T47D (cell line): ENCODE results near the gene GRK1.
"Not testable (repeated sequence)": the region's sequence is repeated elsewhere in the genome, so short reads cannot be mapped to it uniquely, and the experiment has no call there.

Experiments
- DNase-seq, 2 experiments: peaks; one replicate each; pipeline versions ENCODE4 v3.0.0 to v3.0.0-alpha.2; 2011 to 2012; ENCODE audit warnings: low read depth in 1 of 2, low spot score in 1 of 2
- JUND ChIP-seq: IDR thresholded peaks from 2 replicates; pipeline ENCODE4 v1.6.1; 2012; ENCODE audit warnings: low read depth
- in situ Hi-C: cut with HindIII; loops from 2 replicates; pipeline ENCODE4 v1.10.0; 2016; ENCODE audit warnings: low sequenced_read_pairs, low pct_unique_long_range_greater_than_20kb

Gene GRK1

GRCh38 chr13:113749967-113750366 lies 82.9 kb downstream of the GRK1 start:
- in situ Hi-C loops: no loop called here
- DNase-seq: no peak
- TF ChIP-seq JUND: no peak

- DNase-seq: no peak
- no peak for TF ChIP-seq JUND
- in situ Hi-C loops: no loop called here
Observed at GRCh38 chr13:113750554-113751399, 83.8 kb downstream of the GRK1 start.

- no peak for TF ChIP-seq JUND
- DNase-seq: no peak
- in situ Hi-C loops: no loop called here
Observed at GRCh38 chr13:113751491-113751890, 84.5 kb downstream of the GRK1 start.

DNA sequence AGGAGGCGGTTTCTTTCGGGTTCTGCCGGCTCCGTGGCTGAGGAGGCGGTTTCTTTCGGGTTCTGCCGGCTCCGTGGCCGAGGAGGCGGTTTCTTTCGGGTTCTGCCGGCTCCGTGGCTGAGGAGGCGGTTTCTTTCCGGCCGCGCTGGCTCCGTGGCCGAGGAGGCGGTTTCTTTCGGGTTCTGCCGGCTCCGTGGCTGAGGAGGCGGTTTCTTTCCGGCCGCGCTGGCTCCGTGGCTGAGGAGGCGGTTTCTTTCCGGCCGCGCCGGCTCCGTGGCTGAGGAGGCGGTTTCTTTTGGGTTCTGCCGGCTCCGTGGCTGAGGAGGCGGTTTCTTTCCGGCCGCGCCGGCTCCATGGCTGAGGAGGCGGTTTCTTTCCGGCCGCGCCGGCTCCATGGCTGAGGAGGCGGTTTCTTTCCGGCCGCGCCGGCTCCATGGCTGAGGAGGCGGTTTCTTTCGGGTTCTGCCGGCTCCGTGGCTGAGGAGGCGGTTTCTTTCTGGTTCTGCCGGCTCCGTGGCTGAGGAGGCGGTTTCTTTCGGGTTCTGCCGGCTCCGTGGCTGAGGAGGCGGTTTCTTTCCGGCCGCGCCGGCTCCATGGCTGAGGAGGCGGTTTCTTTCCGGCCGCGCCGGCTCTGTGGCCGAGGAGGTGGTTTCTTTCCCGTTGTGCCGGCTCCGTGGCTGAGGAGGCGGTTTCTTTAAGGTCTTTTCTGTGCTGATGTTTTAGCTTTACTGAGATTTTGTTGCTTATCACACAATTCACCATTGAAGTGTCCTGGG lies 85.4 kb downstream of the GRK1 start:
- DNase-seq, in situ Hi-C loops: not testable (repeated sequence)

DNA sequence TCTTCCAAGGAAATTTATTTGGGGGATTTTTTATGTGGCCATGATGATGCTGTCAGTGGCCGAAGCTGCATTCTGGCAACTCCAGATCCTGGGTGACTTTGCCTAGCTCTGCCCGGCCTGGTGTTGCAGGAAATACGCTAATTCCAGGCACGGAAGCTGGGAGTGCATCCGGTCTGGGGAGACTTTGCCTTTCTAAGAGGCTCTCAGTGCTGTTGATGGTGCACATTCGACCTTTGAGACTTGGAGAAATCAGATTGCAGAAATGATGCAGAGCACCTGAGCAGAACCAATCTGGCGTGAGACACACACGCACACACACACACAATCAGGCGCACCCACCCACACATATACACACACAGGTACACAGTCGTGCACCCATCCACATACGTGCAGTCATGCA lies 86.2 kb downstream of the GRK1 start:
- DNase-seq: no peak
- in situ Hi-C loops: no loop called here
- TF ChIP-seq JUND: no peak

DNA sequence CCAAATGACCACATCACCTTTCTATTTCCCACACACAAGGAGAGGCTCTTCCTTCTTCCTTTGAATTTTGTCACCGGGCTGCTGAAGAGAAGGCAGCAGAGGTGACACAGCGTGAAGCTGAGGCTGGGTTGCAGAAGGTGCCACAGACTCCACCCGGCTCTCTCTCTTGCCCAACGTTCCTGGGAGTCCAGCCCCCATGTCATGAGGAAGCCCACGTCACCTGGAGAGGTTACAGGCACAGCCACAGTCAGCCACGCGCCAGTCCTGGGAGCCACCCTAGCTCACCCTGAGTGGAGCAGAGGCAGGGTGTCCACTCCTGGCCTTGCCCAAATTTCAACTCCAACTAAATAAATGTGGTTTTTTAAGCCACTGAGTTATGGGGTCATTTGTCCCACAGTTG lies 87.2 kb downstream of the GRK1 start:
- no peak for DNase-seq
- TF ChIP-seq JUND: no peak
- in situ Hi-C loops: no loop called here

DNA sequence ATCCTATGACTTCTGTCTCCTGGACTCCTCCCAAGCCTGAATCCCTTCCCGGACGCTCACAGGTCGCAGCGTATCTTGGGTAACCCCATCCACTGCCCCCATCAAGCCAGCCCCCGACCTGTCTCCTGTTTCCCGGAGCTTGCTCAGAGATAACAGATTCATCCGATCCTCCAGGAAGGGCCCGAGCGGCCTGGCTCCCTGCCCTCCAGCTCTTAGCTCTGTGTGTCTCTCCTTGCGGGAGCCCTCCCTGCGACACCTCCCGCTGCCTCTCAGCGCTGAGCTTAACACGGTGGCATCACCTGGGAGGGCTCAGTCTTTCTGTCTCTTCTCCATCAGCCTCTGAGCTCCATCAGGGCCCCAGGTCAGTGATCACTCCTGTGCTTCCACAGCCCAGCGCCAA lies 87.7 kb downstream of the GRK1 start:
- no peak for TF ChIP-seq JUND
- in situ Hi-C loops: no loop called here

GRCh38 chr13:113756441-113757097 lies 89.5 kb downstream of the GRK1 start:
- no peak for TF ChIP-seq JUND
- in situ Hi-C loops: no loop called here
- DNase-seq: no peak

More for the DNA sequence above, 87.7 kb downstream of the GRK1 start:
- no peak for DNase-seq

GRCh38 chr13:113758651-113759524 lies 91.9 kb downstream of the GRK1 start, which contains the start of gene TMEM255B:
TSS of gene TMEM255B (plus strand) at chr13:113759226. CDS start at chr13:113759270, 44 bp downstream.
- TF ChIP-seq JUND: no peak
- in situ Hi-C loops: no loop called here
- peak; percentile 73 to 96 for DNase-seq

DNA sequence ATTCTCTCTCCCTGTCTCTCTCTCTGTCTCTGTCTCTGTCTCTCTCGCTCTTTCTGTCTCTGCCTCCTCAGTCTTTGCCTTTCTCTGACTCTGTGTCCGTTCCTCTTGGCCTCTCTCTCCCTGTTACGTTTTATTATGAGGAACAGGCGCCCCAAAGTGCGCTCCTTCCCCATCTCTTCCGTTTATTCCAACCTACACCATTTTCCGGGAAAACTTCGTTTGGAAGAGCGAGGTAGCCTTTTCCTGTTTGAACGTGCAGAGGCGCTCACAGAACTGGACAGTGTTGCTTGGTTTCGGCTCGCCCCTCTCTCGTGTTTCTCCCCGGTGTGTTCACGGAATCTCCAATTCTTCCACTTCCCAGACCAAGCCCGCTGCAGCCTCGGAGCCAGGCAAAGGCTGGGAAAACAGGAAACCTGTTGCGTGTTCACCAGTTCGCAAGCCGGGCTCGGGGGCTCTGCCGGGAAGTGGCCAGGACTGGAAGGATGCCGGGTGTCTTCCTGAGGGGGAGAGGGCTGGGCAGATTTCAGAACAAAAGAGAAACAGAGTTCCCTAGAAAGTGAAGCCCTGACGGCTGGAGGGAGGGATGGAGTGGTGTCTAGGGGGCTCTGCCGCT lies 92.6 kb downstream of the GRK1 start:
- TF ChIP-seq JUND: no peak
- DNase-seq: peak; percentile 9 to 39
- in situ Hi-C loops: no loop called here

DNA sequence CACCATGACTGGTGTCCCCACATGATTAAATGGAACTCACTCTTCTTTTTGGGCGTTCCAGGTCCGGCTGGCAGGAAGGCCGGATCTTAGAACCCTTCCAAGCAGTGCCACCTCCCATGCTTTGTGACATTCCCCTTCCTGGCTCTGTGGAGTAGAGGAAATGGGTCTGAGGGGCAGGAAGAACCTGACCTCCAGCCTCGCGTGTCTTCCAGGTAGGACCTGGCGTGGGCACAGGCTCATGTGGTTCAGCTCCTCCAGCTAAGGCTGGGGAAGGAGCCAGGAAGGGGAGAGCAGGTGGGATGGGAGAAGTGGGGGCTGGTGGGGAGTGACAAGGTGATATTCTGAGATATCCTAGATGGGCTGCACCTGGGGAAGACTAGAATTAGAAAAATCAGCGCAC lies 94.1 kb downstream of the GRK1 start:
- in situ Hi-C loops: no loop called here
- TF ChIP-seq JUND: no peak
- DNase-seq: no peak

GRCh38 chr13:113762075-113762474 lies 95.1 kb downstream of the GRK1 start:
- no peak for TF ChIP-seq JUND
- no peak for DNase-seq
- in situ Hi-C loops: no loop called here
